SK-N-MC (cell line): ENCODE results near the gene PDE4D.

Source experiments
- DNase-seq: peaks from one replicate; pipeline ENCODE4 v3.0.0-alpha.2; 2011; ENCODE audit warnings: low read depth, low spot score
- H3K27ac ChIP-seq: fragments of 200-600 bp; sonication (generic); 2 replicates; pipeline ENCODE4 v1.5.1; 2016; ENCODE audit warnings: mixed run types
- H3K36me3 ChIP-seq: fragments of 200-600 bp; sonication (generic); 2 replicates; pipeline ENCODE4 v1.6.1; 2017; ENCODE audit warnings: antibody characterized with exemption, low read length, mixed read lengths; ENCODE audit not compliant: insufficient read depth
- H3K4me3 ChIP-seq: fragments of 200-600 bp; sonication (generic); 2 replicates; pipeline ENCODE4 v1.5.1; 2016
- H3K9ac ChIP-seq: fragments of 200-600 bp; sonication (generic); 2 replicates; pipeline ENCODE4 v1.8.0; 2017; ENCODE audit warnings: mixed run types, mixed read lengths; ENCODE audit not compliant: insufficient read length
- H3K9me3 ChIP-seq: fragments of 200-600 bp; sonication (generic); 2 replicates; pipeline ENCODE4 v1.6.1; 2017; ENCODE audit warnings: low read depth, mild to moderate bottlenecking, antibody characterized with exemption, low read length, moderate library complexity, mixed read lengths
- EZH2 ChIP-seq: fragments of 200-600 bp; sonication (generic); IDR thresholded peaks from one replicate; pipeline ENCODE4 v1.6.1; 2017; ENCODE audit warnings: antibody characterized with exemption
- FOXP2 ChIP-seq: optimal IDR thresholded peaks from 2 replicates; pipeline ENCODE3; 2011; ENCODE audit warnings: mild to moderate bottlenecking, moderate library complexity; ENCODE audit not compliant: insufficient read depth; ENCODE audit errors: extremely low read length, control extremely low read depth
- POLR2AphosphoS5 ChIP-seq: IDR thresholded peaks from 2 replicates; pipeline ENCODE4 v1.6.1; 2012; ENCODE audit warnings: mild to moderate bottlenecking, low read depth, low read length, borderline replicate concordance

Gene PDE4D

GRCh38 chr5:59799668-59800346, 93.7 kb downstream of the PDE4D start:
- TF ChIP-seq EZH2 (no peak), FOXP2 (no peak), POLR2AphosphoS5 (no peak)
- peak; percentile 70 for DNase-seq
- Histone ChIP-seq H3K27ac (peak overlapping the region; percentile 69), H3K4me3 (peak overlapping the region; percentile 73), H3K9me3 (no peaks in the 10 kb centered on the region), H3K9ac (peak overlapping the region; percentile 50), H3K36me3 (no peaks in the 10 kb centered on the region)

- H3K4me3 ChIP-seq, result peak overlapping the region; percentile 73
- H3K27ac ChIP-seq, result peak overlapping the region; percentile 69; the same call in 1 of the 2 replicates
- no peaks in the 10 kb centered on the region for H3K9me3 ChIP-seq
- no peak for TF ChIP-seq EZH2
- TF ChIP-seq POLR2AphosphoS5, result peak; percentile 30; the same call in 1 of the 2 replicates
- no peaks in the 10 kb centered on the region for H3K36me3 ChIP-seq
- no peak overlapping the region for H3K9ac ChIP-seq
- DNase-seq, result no peak
Measured at GRCh38 chr5:59798862-59799667, 94.5 kb downstream of the PDE4D start.

- Histone ChIP-seq H3K9me3 (no peaks in the 10 kb centered on the region), H3K27ac (no peak overlapping the region), H3K4me3 (no peak overlapping the region), H3K9ac (no peak overlapping the region), H3K36me3 (no peaks in the 10 kb centered on the region)
- no peak for DNase-seq
- no peak for TF ChIP-seq FOXP2
- TF ChIP-seq POLR2AphosphoS5, result no peak
- TF ChIP-seq EZH2, result no peak
Measured at GRCh38 chr5:59795141-59795540, 98.4 kb downstream of the PDE4D start.

GRCh38 chr5:59792983-59793585, 100.4 kb downstream of the PDE4D start:
- Histone ChIP-seq H3K9me3 (no peaks in the 10 kb centered on the region), H3K9ac (no peak overlapping the region), H3K4me3 (no peak overlapping the region), H3K36me3 (no peaks in the 10 kb centered on the region), H3K27ac (no peak overlapping the region)
- TF ChIP-seq EZH2 (no peak), FOXP2 (no peak), POLR2AphosphoS5 (no peak)
- DNase-seq, result no peak

GRCh38 chr5:59791617-59792016, 101.9 kb downstream of the PDE4D start:
- no peak for DNase-seq
- Histone ChIP-seq H3K36me3 (no peaks in the 10 kb centered on the region), H3K9ac (no peak overlapping the region), H3K27ac (no peak overlapping the region), H3K4me3 (no peak overlapping the region), H3K9me3 (no peaks in the 10 kb centered on the region)
- TF ChIP-seq POLR2AphosphoS5 (no peak), EZH2 (no peak), FOXP2 (no peak)

GRCh38 chr5:59790776-59791475, 102.6 kb downstream of the PDE4D start:
- H3K9ac ChIP-seq, result no peak overlapping the region
- TF ChIP-seq FOXP2, result no peak
- TF ChIP-seq POLR2AphosphoS5, result no peak
- TF ChIP-seq EZH2, result no peak
- H3K9me3 ChIP-seq, result no peaks in the 10 kb centered on the region
- H3K4me3 ChIP-seq, result no peak overlapping the region
- no peaks in the 10 kb centered on the region for H3K36me3 ChIP-seq
- H3K27ac ChIP-seq, result no peak overlapping the region
- DNase-seq, result no peak

GRCh38 chr5:59790376-59790775, 103.2 kb downstream of the PDE4D start:
- Histone ChIP-seq H3K9me3 (no peaks in the 10 kb centered on the region), H3K9ac (no peak overlapping the region), H3K4me3 (no peak overlapping the region), H3K36me3 (no peaks in the 10 kb centered on the region), H3K27ac (no peak overlapping the region)
- no peak for DNase-seq
- no peak for TF ChIP-seq FOXP2
- TF ChIP-seq EZH2, result no peak
- no peak for TF ChIP-seq POLR2AphosphoS5

GRCh38 chr5:59789894-59790293, 103.6 kb downstream of the PDE4D start:
- no peak overlapping the region for H3K9ac ChIP-seq
- H3K27ac ChIP-seq, result no peak overlapping the region
- no peak overlapping the region for H3K4me3 ChIP-seq
- no peaks in the 10 kb centered on the region for H3K36me3 ChIP-seq
- no peak for TF ChIP-seq EZH2
- no peak for TF ChIP-seq FOXP2
- no peak for TF ChIP-seq POLR2AphosphoS5
- H3K9me3 ChIP-seq, result no peaks in the 10 kb centered on the region
- no peak for DNase-seq
